ENCODE results near the gene TRIM66.

- TF ChIP-seq EZH2 (IDR thresholded peaks at IDR 0.05; ENCODE audit: low read depth, unreplicated experiment) (no peak), CTCF (conservative IDR thresholded peaks at IDR 0.05; ENCODE audit: low read depth in 2 of 2) (no peak), EZH2phosphoT487 (IDR thresholded peaks at IDR 0.05; ENCODE audit: unreplicated experiment) (no peak), POLR2AphosphoS5 (IDR thresholded peaks at IDR 0.05; ENCODE audit: low read depth) (no peak), ZNF114 (CRISPR knock-in tag; IDR thresholded peaks at IDR 0.05) (no peak), JUNB (IDR thresholded peaks at IDR 0.05; ENCODE audit: unreplicated experiment) (no peak), ZNF331 (CRISPR knock-in tag; IDR thresholded peaks at IDR 0.05; ENCODE audit: low read depth) (no peak), CREB1 (CRISPR knock-in tag; IDR thresholded peaks at IDR 0.05; ENCODE audit: low read depth) (no peak), ETS1 (IDR thresholded peaks at IDR 0.05) (no peak)
These were observed 29.5 kb upstream of the TRIM66 start for GRCh38 chr11:8711895-8712442.
